IgD-negative memory B cell (primary cell): Measurements from ENCODE around the gene CUTA. TPM values are rescaled to one million over a fixed set of nuclear protein-coding genes. Genes with fewer than 3 reads are reported as not detected.

ENCODE experiments used
- H3K27ac Mint-ChIP-seq, 3 donors: one replicate each; pipeline ENCODE4 v1.8.0; 2020 to 2022; ENCODE audit warnings: mild to moderate bottlenecking in 3 of 3, mixed read lengths in 3 of 3, moderate library complexity in 1 of 3
- H3K27me3 Mint-ChIP-seq: one replicate; pipeline ENCODE4 v1.8.0; 2021; ENCODE audit warnings: mixed read lengths
- H3K36me3 Mint-ChIP-seq: one replicate; pipeline ENCODE4 v1.8.0; 2020; ENCODE audit warnings: mild to moderate bottlenecking, mixed read lengths
- H3K4me1 Mint-ChIP-seq, 3 donors: one replicate each; pipeline ENCODE4 v1.8.0; 2020 to 2022; ENCODE audit warnings: mixed read lengths in 3 of 3, mild to moderate bottlenecking in 1 of 3
- H3K4me3 Mint-ChIP-seq, 4 donors: one replicate each; pipeline ENCODE4 v1.8.0; 2020 to 2022; ENCODE audit warnings: mild to moderate bottlenecking in 4 of 4, mixed read lengths in 4 of 4, moderate library complexity in 3 of 4
- H3K9me3 Mint-ChIP-seq, 3 donors: one replicate each; pipeline ENCODE4 v1.8.0; 2020 to 2021; ENCODE audit warnings: mixed read lengths in 3 of 3, mild to moderate bottlenecking in 1 of 3
- polyA plus RNA-seq: library from polyadenylated mRNA; unstranded; fragments of 300-500 nt; fragmentation: Illumina TruSeq; gene quantifications from one replicate; pipeline ENCODE4 v1.2.3, GENCODE V29; 2021

CUTA gene
- polyA plus RNA-seq, 1 donor from 2014 or later: 449 TPM

DNA sequence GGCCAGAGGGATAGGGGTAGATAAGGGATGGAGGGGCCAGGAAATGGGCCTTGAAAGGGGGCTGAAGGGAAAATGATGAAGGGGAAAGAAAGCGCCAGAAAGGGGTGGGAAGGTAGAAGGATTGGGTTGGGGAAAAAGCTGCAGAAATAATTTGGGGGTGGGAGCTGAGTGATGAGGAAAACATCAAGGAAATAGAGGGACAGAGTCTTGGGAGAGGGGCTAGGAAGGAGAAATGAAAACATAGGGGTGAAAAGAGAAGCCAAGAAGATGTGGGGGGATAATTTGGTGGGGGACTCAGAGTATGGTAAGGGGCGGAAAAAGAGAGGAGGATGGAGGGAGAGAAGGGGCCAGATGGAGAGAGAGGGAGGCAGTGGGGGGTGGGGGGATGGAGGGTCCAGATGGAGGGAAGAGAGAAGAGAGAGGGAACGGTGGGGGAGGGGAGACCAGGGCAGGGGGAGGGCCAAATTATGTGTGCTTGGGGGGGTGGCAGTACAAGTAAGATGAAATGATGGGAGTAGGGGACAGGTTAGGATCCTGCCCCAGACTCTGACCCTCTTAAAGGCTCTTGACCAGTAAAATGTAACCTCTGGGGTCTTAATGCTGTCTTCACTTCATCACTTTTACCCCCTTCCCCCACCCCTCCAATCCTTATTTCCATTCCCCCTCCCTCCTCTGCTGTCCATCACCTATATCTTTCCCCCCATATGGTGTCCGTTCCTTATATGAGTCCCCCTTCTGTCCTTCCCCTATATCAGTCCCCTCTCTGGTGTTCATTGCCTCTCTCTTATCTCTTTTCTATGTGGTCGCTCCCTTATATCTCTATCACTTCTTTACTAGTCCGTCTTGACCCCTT lies 2.8 kb upstream of the CUTA start:
- peaks cover 2% of the 10 kb centered on the region for H3K27me3 Mint-ChIP-seq
- H3K4me1 Mint-ChIP-seq: peaks cover 23 to 38% (median 34%) of the 10 kb centered on the region in 3 donors
- no peaks in the 10 kb centered on the region for H3K9me3 Mint-ChIP-seq
- H3K27ac Mint-ChIP-seq: peak overlapping the region in 1 of 3 donors; percentile 75
- H3K36me3 Mint-ChIP-seq: peaks cover 2% of the 10 kb centered on the region
- H3K4me3 Mint-ChIP-seq: peak overlapping the region in 2 of 4 donors; percentile 38 to 49

DNA sequence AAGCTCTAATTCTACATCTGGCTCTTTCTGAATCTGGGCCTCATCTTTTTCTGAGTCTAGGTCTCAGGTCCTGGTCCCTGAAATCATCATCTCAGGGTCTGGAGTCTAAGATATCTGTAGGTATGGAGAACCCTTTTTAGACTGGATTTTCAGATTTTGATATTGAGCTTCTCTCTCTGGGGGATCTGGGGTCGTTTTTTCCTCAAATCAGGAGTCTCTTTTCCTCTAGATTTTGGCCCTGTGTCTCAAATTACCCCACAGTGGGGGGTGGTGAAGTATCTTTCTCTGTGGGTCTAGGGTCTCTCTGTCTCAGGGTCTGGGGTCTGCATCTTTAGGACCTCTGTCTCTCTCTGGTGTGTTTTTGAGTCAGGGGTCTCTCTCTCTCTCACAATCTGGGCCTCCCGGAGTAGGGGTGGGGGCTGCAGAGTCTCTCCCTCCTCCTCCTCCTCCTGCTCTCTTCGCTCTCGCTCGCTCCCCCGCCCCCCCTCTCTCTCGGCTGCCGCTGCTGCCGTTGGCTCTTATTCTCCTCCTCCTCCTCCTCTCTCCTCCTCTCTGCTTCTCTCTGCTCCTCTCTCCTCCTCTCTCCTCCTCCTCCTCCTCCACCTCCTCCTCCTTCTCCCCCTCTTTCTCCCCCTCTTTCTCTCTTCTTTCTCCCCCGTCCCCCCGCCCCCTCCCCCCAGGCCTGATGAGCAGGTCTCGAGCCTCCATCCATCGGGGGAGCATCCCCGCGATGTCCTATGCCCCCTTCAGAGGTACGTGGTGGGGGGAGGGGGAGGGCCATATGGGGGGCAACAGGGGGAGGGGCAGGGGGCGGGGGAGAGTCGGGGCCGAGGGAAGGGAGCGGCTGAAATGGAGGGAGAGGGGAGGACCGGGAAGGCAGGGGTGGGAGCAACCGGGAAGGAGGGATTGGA lies 1.9 kb upstream of the CUTA start, which contains the start of gene SYNGAP1:
Gene SYNGAP1 (plus strand): TSS at position 486 of the 911 bp plus-strand sequence. CDS start 200 bp downstream, at position 686.
- H3K4me3 Mint-ChIP-seq: peak within 1 kb of the TSS in 3 of 4 donors; percentile 7 to 88 (median 80)
- H3K27me3 Mint-ChIP-seq: peaks cover 2% of the 10 kb centered on the region
- peaks cover 2% of the 10 kb centered on the region for H3K36me3 Mint-ChIP-seq
- no peaks in the 10 kb centered on the region for H3K9me3 Mint-ChIP-seq
- peak within 1 kb of the TSS; percentile 63 to 99 (median 96) for H3K27ac Mint-ChIP-seq
- H3K4me1 Mint-ChIP-seq: peaks cover 23 to 39% (median 37%) of the 10 kb centered on the region in 3 donors

GRCh38 chr6:33418690-33419291 lies 884 bp upstream of the CUTA start:
- no peaks in the 10 kb centered on the region for H3K9me3 Mint-ChIP-seq
- peaks cover 2% of the 10 kb centered on the region for H3K36me3 Mint-ChIP-seq
- peak overlapping the region; percentile 88 to 97 (median 94) for H3K4me3 Mint-ChIP-seq
- H3K4me1 Mint-ChIP-seq: peaks cover 21 to 42% (median 40%) of the 10 kb centered on the region in 3 donors
- H3K27me3 Mint-ChIP-seq: peaks cover 2% of the 10 kb centered on the region
- peak overlapping the region; percentile 96 to 99 (median 96) for H3K27ac Mint-ChIP-seq

GRCh38 chr6:33417128-33417902 lies 592 bp downstream of the CUTA start:
- no peaks in the 10 kb centered on the region for H3K9me3 Mint-ChIP-seq
- peaks cover 26 to 53% (median 50%) of the 10 kb centered on the region in 3 donors for H3K4me1 Mint-ChIP-seq
- peaks cover 2% of the 10 kb centered on the region for H3K27me3 Mint-ChIP-seq
- H3K4me3 Mint-ChIP-seq: peak overlapping the region; percentile 88 to 97 (median 94)
- peaks cover 2% of the 10 kb centered on the region for H3K36me3 Mint-ChIP-seq
- peak overlapping the region; percentile 96 to 99 (median 96) for H3K27ac Mint-ChIP-seq

DNA sequence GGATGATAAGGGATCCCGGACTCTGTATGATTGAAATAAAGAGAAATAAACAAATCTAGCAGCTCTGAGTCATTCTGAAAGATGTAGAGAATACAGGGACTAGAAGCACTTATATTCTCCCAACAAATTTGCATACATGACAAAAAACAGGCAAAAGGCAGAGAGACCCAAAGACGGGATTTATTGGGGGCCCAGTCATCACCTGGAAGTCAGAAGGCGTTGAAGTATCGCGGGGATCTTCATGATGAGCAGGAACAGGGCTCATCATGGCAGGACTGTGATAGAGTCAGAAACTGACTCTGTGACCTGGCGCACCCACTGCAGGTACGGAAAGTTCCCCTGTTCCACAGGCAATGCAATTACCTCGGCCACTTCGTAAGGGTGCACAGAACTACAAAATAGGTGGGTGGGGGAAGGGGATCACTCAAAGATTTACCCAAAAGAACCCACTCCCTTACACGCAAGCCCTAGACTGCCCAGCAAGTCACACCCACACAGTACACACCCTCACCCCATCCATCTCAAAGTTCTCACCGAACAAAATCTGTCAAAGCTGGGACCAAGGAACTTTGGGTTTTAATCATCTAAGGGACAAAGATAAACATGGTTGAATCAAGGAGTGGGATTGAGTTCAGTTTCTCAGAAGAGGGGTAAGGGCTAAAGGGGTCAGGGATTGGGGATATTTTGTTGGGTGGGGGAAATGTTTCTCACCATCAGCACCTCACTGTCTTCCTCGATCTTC lies 1.4 kb downstream of the CUTA start:
- H3K27ac Mint-ChIP-seq: peak overlapping the region; percentile 96 to 99 (median 96)
- peaks cover 2% of the 10 kb centered on the region for H3K36me3 Mint-ChIP-seq
- H3K4me3 Mint-ChIP-seq: peak overlapping the region; percentile 88 to 97 (median 94)
- peaks cover 27 to 55% (median 52%) of the 10 kb centered on the region in 3 donors for H3K4me1 Mint-ChIP-seq
- no peaks in the 10 kb centered on the region for H3K9me3 Mint-ChIP-seq
- peaks cover 2% of the 10 kb centered on the region for H3K27me3 Mint-ChIP-seq

DNA sequence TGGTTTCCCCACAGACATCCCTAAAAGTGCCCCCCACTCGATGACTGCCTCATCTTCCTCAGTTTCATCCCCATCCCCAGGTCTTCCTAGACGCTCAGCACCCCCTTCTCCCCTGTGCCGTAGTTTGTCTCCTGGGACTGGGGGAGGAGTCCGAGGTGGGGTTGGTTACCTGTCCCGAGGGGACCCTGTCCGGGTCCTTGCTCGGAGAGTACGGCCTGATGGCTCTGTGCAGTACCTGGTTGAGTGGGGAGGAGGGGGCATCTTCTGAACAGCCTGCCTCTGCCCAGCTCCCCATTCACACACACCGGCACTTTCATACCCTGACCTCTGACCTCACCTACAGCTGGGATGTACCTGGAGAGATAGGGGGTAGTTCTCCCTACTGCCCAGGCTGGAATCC lies 2.1 kb downstream of the CUTA start:
- Mint-ChIP-seq H3K4me1 (peaks cover 31 to 57% (median 52%) of the 10 kb centered on the region in 3 donors), H3K9me3 (no peaks in the 10 kb centered on the region), H3K36me3 (peaks cover 2% of the 10 kb centered on the region), H3K4me3 (peak overlapping the region in 3 of 4 donors; percentile 36 to 97 (median 45)), H3K27ac (peak overlapping the region; percentile 96 to 99 (median 96)), H3K27me3 (peaks cover 2% of the 10 kb centered on the region)

DNA sequence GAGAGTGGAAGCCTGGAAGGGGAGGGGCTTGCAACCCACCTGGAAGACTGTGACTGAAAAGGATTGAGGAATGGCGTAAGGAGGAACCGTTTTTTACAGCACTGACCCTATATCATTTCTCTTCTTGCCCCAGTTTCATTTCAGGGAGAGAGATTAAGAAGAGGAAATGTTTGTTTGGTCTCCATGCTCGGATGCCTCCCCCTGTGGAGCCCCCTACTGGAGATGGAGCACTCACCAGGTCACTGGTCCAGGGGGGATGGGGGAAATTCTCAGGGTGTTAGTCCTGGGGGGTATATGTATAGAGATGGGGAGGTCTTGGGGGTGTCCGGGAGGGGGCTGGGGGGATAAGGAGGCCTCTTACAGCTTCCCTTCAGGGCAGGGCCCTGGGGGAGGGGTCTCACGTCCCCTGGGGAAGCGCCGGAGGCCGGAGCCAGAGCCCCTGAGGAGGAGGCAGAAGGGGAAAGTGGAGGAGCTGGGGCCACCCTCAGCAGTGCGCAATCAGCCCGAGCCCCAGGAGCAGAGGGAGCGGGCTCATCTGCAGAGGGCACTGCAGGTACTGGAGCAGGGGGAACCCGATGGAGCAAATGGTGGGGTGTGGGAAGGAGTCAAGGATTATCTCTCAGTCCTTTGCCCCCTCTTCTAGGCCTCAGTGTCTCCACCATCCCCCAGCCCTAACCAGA lies 3.2 kb downstream of the CUTA start:
- Mint-ChIP-seq H3K27me3 (peaks cover 2% of the 10 kb centered on the region), H3K9me3 (no peaks in the 10 kb centered on the region), H3K4me1 (peaks cover 35 to 58% (median 53%) of the 10 kb centered on the region in 3 donors), H3K4me3 (peak overlapping the region; percentile 41 to 88 (median 78)), H3K36me3 (peaks cover 2% of the 10 kb centered on the region), H3K27ac (peak overlapping the region; percentile 91 to 99 (median 96))

- Mint-ChIP-seq H3K36me3 (peaks cover under 1% of the 10 kb centered on the region), H3K4me3 (peak overlapping the region in 3 of 4 donors; percentile 70 to 88 (median 71)), H3K4me1 (peaks cover 34 to 54% (median 46%) of the 10 kb centered on the region in 3 donors), H3K27me3 (peaks cover 2% of the 10 kb centered on the region), H3K9me3 (no peaks in the 10 kb centered on the region), H3K27ac (peak overlapping the region; percentile 16 to 99 (median 96))
Observed at GRCh38 chr6:33413241-33414120, 4.4 kb downstream of the CUTA start.

GRCh38 chr6:33412140-33413009 lies 5.5 kb downstream of the CUTA start:
- H3K36me3 Mint-ChIP-seq: no peaks in the 10 kb centered on the region
- no peaks in the 10 kb centered on the region for H3K9me3 Mint-ChIP-seq
- peak overlapping the region; percentile 86 to 94 (median 91) for H3K4me3 Mint-ChIP-seq
- H3K27ac Mint-ChIP-seq: peak overlapping the region; percentile 85 to 99 (median 96)
- peaks cover 27 to 49% (median 39%) of the 10 kb centered on the region in 3 donors for H3K4me1 Mint-ChIP-seq
- H3K27me3 Mint-ChIP-seq: no peaks in the 10 kb centered on the region

GRCh38 chr6:33411632-33412005 lies 6.3 kb downstream of the CUTA start:
- no peaks in the 10 kb centered on the region for H3K36me3 Mint-ChIP-seq
- H3K9me3 Mint-ChIP-seq: no peaks in the 10 kb centered on the region
- H3K4me1 Mint-ChIP-seq: peaks cover 25 to 43% (median 33%) of the 10 kb centered on the region in 3 donors
- H3K27me3 Mint-ChIP-seq: no peaks in the 10 kb centered on the region
- peak overlapping the region; percentile 85 to 99 (median 94) for H3K27ac Mint-ChIP-seq
- peak overlapping the region; percentile 86 to 94 (median 91) for H3K4me3 Mint-ChIP-seq
